Stomach smooth muscle (tissue), 2 donors: ENCODE measurements around the gene SMYD3.

ENCODE experiments used
- H3K27ac ChIP-seq: one replicate; pipeline ENCODE4 v1.7.0; 2013; ENCODE audit warnings: mild to moderate bottlenecking, low read length, inconsistent platforms
- H3K27me3 ChIP-seq, 2 donors: one replicate each; pipeline ENCODE4 v1.7.0; 2013; ENCODE audit warnings: low read length in 2 of 2; ENCODE audit not compliant: insufficient read depth in 2 of 2, control insufficient read depth in 1 of 2
- H3K36me3 ChIP-seq, 2 donors: one replicate each; pipeline ENCODE4 v1.7.0; 2013; ENCODE audit warnings: low read length in 2 of 2; ENCODE audit not compliant: control insufficient read depth in 2 of 2, insufficient read depth in 2 of 2
- H3K4me1 ChIP-seq: one replicate; pipeline ENCODE4 v1.7.0; 2013; ENCODE audit warnings: low read length; ENCODE audit not compliant: control insufficient read depth, insufficient read depth
- H3K4me3 ChIP-seq, 2 donors: one replicate each; pipeline ENCODE4 v1.7.0; 2013; ENCODE audit warnings: low read length in 2 of 2
- H3K9ac ChIP-seq, 2 donors: one replicate each; pipeline ENCODE4 v1.7.0; 2013; ENCODE audit warnings: low read length in 2 of 2, mild to moderate bottlenecking in 1 of 2
- H3K9me3 ChIP-seq, 2 donors: one replicate each; pipeline ENCODE4 v1.7.0; 2013; ENCODE audit warnings: low read length in 2 of 2; ENCODE audit not compliant: control insufficient read depth in 2 of 2
- donor health status: healthy.
- donor health status: Pancreatic carcinoma.

The SMYD3 gene

DNA sequence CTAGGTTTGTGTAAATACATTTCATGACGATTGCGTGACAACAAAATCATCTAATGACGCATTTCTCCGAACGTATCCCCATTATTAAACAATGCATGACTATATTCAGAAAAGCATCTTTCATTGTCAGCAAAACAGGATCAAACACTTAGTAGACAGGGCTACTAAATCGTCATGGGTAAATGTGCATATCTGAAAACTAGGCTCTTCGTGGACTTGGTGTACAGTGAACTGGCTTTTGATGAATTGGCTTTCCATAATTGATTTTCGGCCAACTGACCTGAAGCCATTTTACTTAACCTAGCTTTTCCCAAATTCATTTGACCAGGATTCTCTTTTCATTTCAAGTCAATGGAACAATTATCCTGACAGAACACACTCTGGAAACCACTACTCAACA is 665.0 kb downstream of the SMYD3 start:
- Histone ChIP-seq H3K27me3 (no peaks in the 10 kb centered on the region), H3K9me3 (no peaks in the 10 kb centered on the region), H3K4me3 (no peak overlapping the region), H3K36me3 (no peaks in the 10 kb centered on the region), H3K9ac (no peak overlapping the region), H3K4me1 (no peaks in the 10 kb centered on the region), H3K27ac (no peak overlapping the region)

DNA sequence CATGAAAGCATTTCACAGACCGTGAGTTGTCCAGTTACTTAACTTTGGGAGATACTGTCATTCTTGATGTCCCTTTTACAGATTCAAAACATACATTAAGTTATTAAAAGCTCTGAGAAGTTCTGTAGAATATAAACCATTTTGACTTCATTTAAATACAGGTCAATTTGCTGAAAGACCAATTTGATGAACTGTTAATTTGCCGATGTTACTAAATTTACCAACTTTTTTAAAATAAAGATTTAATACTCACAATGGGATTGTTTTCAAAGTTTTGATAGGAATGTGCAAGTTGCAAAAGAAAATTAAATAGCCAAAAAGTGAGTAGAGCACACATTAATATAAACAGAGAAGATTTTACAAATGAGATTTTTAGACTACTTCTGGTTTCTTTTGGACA is 666.1 kb downstream of the SMYD3 start:
- Histone ChIP-seq H3K9ac (no peak overlapping the region), H3K27ac (no peak overlapping the region), H3K4me1 (no peaks in the 10 kb centered on the region), H3K4me3 (no peak overlapping the region), H3K36me3 (no peaks in the 10 kb centered on the region), H3K27me3 (no peaks in the 10 kb centered on the region), H3K9me3 (no peaks in the 10 kb centered on the region)

DNA sequence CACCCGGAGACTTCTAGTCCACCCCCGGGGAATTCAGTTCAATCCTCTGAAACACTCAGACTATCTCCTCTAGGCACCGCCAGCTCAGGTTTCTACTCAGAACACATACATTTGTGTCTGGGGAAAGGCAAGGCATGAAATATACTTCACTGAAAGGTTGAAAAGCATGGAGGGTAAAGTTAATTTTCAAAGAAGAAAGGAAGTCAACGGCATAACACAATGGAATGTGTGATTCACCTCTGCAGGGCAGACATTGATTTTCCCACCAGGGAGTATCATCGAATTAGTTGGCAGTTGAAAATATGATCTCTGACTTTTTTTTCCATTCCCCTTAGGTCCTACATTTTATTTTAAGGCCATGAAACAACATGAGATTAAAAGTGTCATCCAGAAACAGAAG is 669.4 kb downstream of the SMYD3 start:
- no peaks in the 10 kb centered on the region for H3K4me1 ChIP-seq
- H3K9ac ChIP-seq, result no peak overlapping the region
- no peaks in the 10 kb centered on the region for H3K27me3 ChIP-seq
- H3K9me3 ChIP-seq, result no peaks in the 10 kb centered on the region
- no peak overlapping the region for H3K27ac ChIP-seq
- no peaks in the 10 kb centered on the region for H3K36me3 ChIP-seq
- H3K4me3 ChIP-seq, result no peak overlapping the region

DNA sequence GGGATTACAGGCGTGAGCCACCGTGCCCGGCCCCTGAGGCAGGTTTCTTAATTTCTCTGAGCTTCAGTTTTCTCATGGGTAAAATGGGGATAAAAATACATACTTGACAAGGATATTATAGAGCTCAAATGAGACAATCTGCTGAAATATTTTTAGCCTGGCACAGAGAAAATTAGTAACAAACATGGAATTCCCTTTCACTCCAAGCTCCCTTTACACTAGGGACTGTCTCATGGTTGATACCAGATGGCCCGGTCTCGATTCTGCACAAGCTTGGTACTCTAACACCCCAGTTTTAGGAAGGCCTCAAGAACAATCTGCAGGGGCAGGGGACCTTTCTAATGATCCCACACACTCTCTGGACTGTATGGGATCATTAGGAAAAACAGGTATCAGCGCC is 671.7 kb downstream of the SMYD3 start:
- Histone ChIP-seq H3K4me1 (no peaks in the 10 kb centered on the region), H3K9ac (no peak overlapping the region), H3K27ac (no peak overlapping the region), H3K4me3 (no peak overlapping the region), H3K27me3 (no peaks in the 10 kb centered on the region), H3K9me3 (no peaks in the 10 kb centered on the region), H3K36me3 (no peaks in the 10 kb centered on the region)

DNA sequence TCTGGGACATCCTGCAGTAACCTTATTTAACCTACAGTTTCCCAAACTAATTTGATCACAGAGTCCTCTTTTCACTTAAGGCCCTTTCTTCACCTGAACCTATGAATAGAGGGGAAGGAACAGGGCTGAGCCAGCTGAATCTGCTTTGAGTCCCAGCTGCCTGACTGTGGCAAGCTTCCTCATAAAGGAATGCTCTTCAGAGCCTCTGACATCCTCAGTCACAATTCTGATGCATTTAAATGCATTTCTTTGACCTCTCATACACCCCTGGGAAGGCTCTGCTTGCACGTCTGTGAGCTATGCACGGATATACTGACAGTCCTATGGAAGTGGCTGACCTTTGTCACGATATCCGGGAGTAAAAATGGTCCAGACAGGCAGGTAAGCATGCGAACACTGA is 673.1 kb downstream of the SMYD3 start:
- Histone ChIP-seq H3K27ac (no peak overlapping the region), H3K36me3 (no peaks in the 10 kb centered on the region), H3K9me3 (no peaks in the 10 kb centered on the region), H3K4me1 (no peaks in the 10 kb centered on the region), H3K27me3 (no peaks in the 10 kb centered on the region), H3K4me3 (no peak overlapping the region), H3K9ac (no peak overlapping the region)

DNA sequence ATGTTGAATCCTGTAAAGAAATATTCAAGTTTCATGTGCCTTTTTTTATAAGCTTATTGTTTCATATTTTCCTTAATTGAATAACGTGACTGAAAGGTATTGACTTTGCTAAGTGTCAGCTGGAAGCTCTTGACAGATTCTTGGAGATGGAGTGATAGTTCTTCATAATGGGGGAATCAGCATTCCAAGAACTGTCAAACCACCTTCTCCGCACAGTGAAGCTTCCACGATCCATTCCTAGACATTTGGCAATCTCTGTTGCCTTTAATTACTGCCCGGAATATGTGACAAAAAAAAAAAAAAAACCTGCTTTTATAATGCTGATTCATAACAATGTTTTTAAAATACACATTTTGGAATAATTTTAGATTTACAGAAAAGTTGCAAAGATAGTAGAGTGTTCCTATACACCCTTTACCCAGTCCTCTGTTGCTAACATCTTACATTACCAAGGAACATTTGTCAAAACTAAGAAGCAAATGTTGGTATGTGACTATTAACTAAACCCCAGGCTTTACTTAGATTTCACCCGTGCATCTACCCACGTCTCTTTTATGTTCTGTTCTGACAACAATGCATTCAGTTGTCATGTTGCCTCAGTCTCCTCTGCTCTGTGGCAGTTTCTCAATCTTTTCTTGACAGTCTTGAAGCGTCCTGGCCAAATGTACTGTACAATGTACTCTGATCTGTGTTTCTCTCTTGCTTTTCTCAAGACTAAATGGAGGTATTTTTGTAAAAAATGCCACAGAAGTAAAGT is 674.1 kb downstream of the SMYD3 start:
- no peaks in the 10 kb centered on the region for H3K9me3 ChIP-seq
- H3K9ac ChIP-seq, result no peak overlapping the region
- H3K36me3 ChIP-seq, result no peaks in the 10 kb centered on the region
- no peak overlapping the region for H3K27ac ChIP-seq
- no peaks in the 10 kb centered on the region for H3K4me1 ChIP-seq
- H3K27me3 ChIP-seq, result no peaks in the 10 kb centered on the region
- H3K4me3 ChIP-seq, result no peak overlapping the region

DNA sequence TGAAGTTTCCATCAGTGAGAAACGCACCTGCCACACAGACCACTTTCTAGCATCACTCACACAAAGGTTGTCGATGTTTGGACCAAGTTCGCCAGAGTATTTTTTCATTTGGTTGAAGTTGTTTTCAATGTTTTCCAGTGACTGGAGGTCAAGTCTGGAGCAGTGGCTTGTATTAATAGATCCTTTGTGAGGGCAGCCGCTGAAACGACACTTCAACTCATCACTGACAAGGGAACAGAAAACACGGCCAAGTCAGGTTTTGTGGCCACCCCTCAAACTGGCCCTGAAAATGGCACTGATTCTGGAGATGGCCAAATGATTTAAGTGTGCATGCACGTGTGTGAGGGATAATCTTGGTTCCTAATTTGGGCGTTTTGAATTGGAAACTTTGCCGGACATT is 675.6 kb downstream of the SMYD3 start:
- no peak overlapping the region for H3K27ac ChIP-seq
- H3K4me1 ChIP-seq, result no peaks in the 10 kb centered on the region
- no peaks in the 10 kb centered on the region for H3K9me3 ChIP-seq
- no peaks in the 10 kb centered on the region for H3K36me3 ChIP-seq
- H3K4me3 ChIP-seq, result no peak overlapping the region
- H3K9ac ChIP-seq, result no peak overlapping the region
- no peaks in the 10 kb centered on the region for H3K27me3 ChIP-seq

DNA sequence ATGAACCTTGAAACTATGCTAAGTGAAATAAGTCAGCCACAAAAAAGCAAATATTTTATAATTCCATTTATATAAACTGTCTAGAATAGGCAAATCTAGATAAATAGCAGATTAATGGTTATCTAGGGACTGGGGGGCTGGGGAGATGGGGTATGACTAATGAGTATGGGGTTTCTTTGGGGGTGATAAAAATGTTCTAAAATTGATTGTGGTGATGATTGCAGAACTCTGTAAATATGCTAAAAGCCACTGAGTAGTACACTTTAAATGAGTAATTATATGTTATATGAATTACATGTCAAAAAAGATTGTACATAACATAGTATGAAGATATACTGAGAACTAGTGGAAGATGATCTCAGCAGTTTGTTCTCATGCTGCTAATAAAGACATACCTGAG is 677.3 kb downstream of the SMYD3 start:
- Histone ChIP-seq H3K9me3 (no peaks in the 10 kb centered on the region), H3K27ac (no peak overlapping the region), H3K4me3 (no peak overlapping the region), H3K9ac (no peak overlapping the region), H3K36me3 (no peaks in the 10 kb centered on the region), H3K27me3 (no peaks in the 10 kb centered on the region), H3K4me1 (no peaks in the 10 kb centered on the region)

DNA sequence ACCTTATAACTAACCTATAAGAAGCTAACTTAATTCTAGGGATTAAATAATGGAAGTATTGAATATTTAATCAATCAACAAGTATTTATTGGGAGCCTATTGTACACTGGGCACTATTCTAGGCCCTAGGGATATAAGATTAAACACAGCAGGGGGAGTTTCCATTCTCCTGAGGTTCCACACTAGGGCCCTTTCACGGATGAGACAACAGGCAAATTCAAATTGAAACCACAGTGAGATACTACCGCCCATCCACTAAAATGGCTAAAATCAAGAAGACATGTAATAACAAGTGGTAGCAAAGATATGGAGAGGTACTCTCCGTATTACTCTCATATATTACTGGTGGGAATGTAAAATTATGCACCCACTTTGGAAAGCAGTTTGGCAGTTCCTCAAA is 677.9 kb downstream of the SMYD3 start:
- Histone ChIP-seq H3K4me3 (no peak overlapping the region), H3K27me3 (no peaks in the 10 kb centered on the region), H3K9ac (no peak overlapping the region), H3K4me1 (no peaks in the 10 kb centered on the region), H3K9me3 (no peaks in the 10 kb centered on the region), H3K36me3 (no peaks in the 10 kb centered on the region), H3K27ac (no peak overlapping the region)

DNA sequence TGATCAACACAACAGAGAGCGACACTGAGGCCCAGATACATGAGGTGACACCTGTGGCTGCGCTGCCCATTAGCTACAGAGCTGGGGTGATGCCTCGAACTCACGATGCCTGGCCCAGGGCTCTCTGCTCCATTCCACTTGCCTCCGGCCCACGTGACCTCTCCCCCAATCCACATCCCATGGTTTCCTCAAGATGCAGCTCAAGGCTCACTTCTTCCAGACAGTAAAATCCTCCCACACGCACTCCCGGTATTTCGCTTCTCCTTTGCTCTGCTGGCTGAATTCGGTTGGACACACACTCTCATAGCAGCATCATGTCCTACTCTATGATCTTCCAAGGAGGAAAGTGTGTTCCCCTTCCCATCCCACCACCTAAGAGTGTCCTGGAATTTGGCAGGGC is 679.8 kb downstream of the SMYD3 start:
- H3K27me3 ChIP-seq, result no peaks in the 10 kb centered on the region
- no peak overlapping the region for H3K9ac ChIP-seq
- H3K27ac ChIP-seq, result no peak overlapping the region
- no peaks in the 10 kb centered on the region for H3K36me3 ChIP-seq
- H3K4me3 ChIP-seq, result no peak overlapping the region
- no peaks in the 10 kb centered on the region for H3K9me3 ChIP-seq
- no peaks in the 10 kb centered on the region for H3K4me1 ChIP-seq

DNA sequence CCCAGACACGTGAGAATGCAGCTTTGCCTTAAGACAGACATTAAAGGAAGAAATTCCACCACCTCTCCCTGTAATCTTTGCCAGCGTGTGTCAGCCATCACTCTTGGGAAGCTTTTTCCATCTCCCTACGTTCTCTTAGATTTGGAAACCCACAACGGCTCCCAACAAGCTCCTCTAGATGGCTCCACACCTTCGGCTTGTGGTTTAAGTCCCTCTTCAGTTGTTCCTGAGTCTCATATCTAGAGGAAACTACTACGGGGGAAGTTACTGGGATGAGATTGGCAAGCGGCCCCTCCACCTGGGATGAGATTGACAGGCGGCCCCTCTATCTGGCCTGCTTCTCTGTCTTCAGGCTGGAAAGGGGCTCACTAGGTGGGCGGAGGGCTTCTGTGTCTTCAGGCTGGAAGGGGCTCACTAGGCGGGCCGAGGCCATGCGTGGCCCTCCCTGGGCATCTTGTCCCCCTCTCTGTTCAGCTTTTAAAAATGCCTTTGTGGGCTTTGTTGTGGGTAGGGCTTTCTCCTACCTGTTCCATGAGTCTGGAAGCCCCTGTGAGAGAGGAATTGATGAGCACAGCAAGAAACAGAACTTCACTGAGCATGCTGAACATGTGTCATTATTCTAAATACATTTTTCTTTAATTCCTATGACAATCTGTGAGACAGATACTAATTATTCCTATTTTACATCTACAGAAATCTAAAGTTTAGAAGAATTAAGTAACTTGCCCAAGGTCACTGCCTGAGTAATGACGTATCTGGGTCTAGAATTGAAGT is 681.8 kb downstream of the SMYD3 start:
- Histone ChIP-seq H3K9me3 (no peaks in the 10 kb centered on the region), H3K27ac (no peak overlapping the region), H3K4me3 (no peak overlapping the region)

More for the DNA sequence above, 681.8 kb downstream of the SMYD3 start:
- Histone ChIP-seq H3K27me3 (no peaks in the 10 kb centered on the region), H3K36me3 (no peaks in the 10 kb centered on the region), H3K9ac (no peak overlapping the region), H3K4me1 (no peaks in the 10 kb centered on the region)
